B cell (primary cell): ENCODE data around the gene TOM1L2. TPM values are rescaled to one million over a fixed set of nuclear protein-coding genes. Genes with fewer than 3 reads are reported as not detected.

Experiments
- ATAC-seq: fragments of 200-7000 bp; cut with Tn5 transposase; one replicate; pipeline ENCODE4 v1.10.0; 2021; ENCODE audit warnings: low read depth, mild to moderate bottlenecking, moderate number of reproducible peaks, moderate library complexity
- CTCF ChIA-PET: fragments of 350-600 bp; sonication (Branson Sonifier 250); formaldehyde crosslinking; loops from one replicate; lab custom pipeline; 2021; ENCODE audit warnings: antibody characterized with exemption, inconsistent platforms; lab: Charles Lee
- POLR2A ChIA-PET: fragments of 350-600 bp; sonication (Branson Sonifier 250); formaldehyde crosslinking; loops from one replicate; lab custom pipeline; 2021; ENCODE audit warnings: antibody characterized with exemption; lab: Charles Lee
- DNase-seq: peaks from one replicate; pipeline ENCODE4 v3.0.0; 2013
- H2AFZ ChIP-seq: 2 replicates; pipeline ENCODE4 v1.6.1; 2012; ENCODE audit warnings: mild to moderate bottlenecking, low read depth, low read length; ENCODE audit not compliant: insufficient read depth, poor library complexity, severe bottlenecking
- H3K27ac ChIP-seq, 2 donors: 1 replicate in 1 of 2; 2 replicates in 1 of 2; pipeline ENCODE4 v1.5.1; 2012 to 2013; ENCODE audit warnings: low read length in 2 of 2, mild to moderate bottlenecking in 2 of 2, moderate library complexity in 1 of 2
- H3K27me3 ChIP-seq, 4 experiments: fragments of 200-600 bp in 1 of 4; sonication (generic) in 1 of 4; replicated peaks in 1 of 4; 1 replicate in 2 of 4; 2 replicates in 2 of 4; pipeline versions ENCODE4 v1.6.1 to v1.7.0; 2013 to 2016; ENCODE audit warnings: low read length in 3 of 4, mild to moderate bottlenecking in 2 of 4, mixed read lengths in 1 of 4, moderate library complexity in 1 of 4; ENCODE audit not compliant: insufficient read depth in 4 of 4, control insufficient read depth in 3 of 4; ENCODE audit errors: control extremely low read depth in 1 of 4
- H3K36me3 ChIP-seq, 2 experiments: replicated peaks in 1 of 2; 1 replicate in 1 of 2; 2 replicates in 1 of 2; pipeline versions ENCODE4 v1.6.1 to v1.7.1; 2013; ENCODE audit warnings: low read length in 1 of 2; ENCODE audit not compliant: insufficient read depth in 2 of 2, control insufficient read depth in 1 of 2; ENCODE audit errors: control extremely low read depth in 1 of 2, extremely low read depth in 1 of 2
- H3K4me1 ChIP-seq, 2 donors: fragments of 200-600 bp in 1 of 2; sonication (generic) in 1 of 2; 1 replicate in 1 of 2; 2 replicates in 1 of 2; pipeline versions ENCODE4 v1.5.1 to v1.6.1; 2013 to 2017; ENCODE audit warnings: low read length in 2 of 2; ENCODE audit not compliant: control insufficient read depth in 2 of 2, insufficient read depth in 2 of 2
- H3K4me2 ChIP-seq: replicated peaks from 2 replicates; pipeline ENCODE3; 2012; ENCODE audit warnings: mild to moderate bottlenecking, low read depth, low read length; ENCODE audit not compliant: poor library complexity, severe bottlenecking
- H3K4me3 ChIP-seq, 5 experiments: fragments of 200-600 bp in 1 of 5; sonication (generic) in 1 of 5; 1 replicate in 3 of 5; 2 replicates in 2 of 5; pipeline versions ENCODE4 v1.5.1 to v1.7.0; 2011 to 2016; ENCODE audit warnings: low read length in 4 of 5, mild to moderate bottlenecking in 4 of 5, low read depth in 2 of 5, control low read depth in 1 of 5, moderate library complexity in 1 of 5; ENCODE audit not compliant: insufficient read depth in 1 of 5; ENCODE audit errors: control extremely low read depth in 1 of 5, extremely low read depth in 1 of 5
- H3K79me2 ChIP-seq: fragments of 200-600 bp; sonication (generic); one replicate; pipeline ENCODE4 v1.6.0; 2016; ENCODE audit warnings: low read length; ENCODE audit not compliant: control insufficient read depth, insufficient read depth
- H3K9ac ChIP-seq: fragments of 200-600 bp; sonication (generic); 2 replicates; pipeline ENCODE4 v1.6.1; 2017; ENCODE audit warnings: mild to moderate bottlenecking, low read length, moderate library complexity
- H3K9me3 ChIP-seq, 3 donors: one replicate each; pipeline versions ENCODE4 v1.6.1 to v1.7.1; 2013; ENCODE audit warnings: low read length in 2 of 3; ENCODE audit not compliant: control insufficient read depth in 2 of 3, insufficient read depth in 1 of 3; ENCODE audit errors: control extremely low read depth in 1 of 3
- H4K20me1 ChIP-seq: 2 replicates; pipeline ENCODE4 v1.6.0; 2012; ENCODE audit warnings: mild to moderate bottlenecking, low read length; ENCODE audit not compliant: insufficient read depth, control insufficient read depth, poor library complexity, severe bottlenecking
- H3K27ac Mint-ChIP-seq: one replicate; pipeline ENCODE4 v1.8.0; 2021; ENCODE audit warnings: mixed read lengths
- H3K27me3 Mint-ChIP-seq: one replicate; pipeline ENCODE4 v1.8.0; 2021; ENCODE audit warnings: mixed read lengths
- H3K4me1 Mint-ChIP-seq: one replicate; pipeline ENCODE4 v1.8.0; 2021; ENCODE audit warnings: mixed read lengths
- H3K4me3 Mint-ChIP-seq: one replicate; pipeline ENCODE4 v1.8.0; 2021; ENCODE audit warnings: mixed read lengths
- H3K9me3 Mint-ChIP-seq: one replicate; pipeline ENCODE4 v1.8.0; 2022; ENCODE audit warnings: mixed read lengths; ENCODE audit not compliant: insufficient read depth
- EZH2 ChIP-seq: IDR thresholded peaks from 2 replicates; pipeline ENCODE4 v1.6.1; 2012; ENCODE audit warnings: borderline replicate concordance, low read depth, mild to moderate bottlenecking, moderate library complexity, low read length; ENCODE audit not compliant: insufficient read depth, poor library complexity, severe bottlenecking
- whole genome bisulfite sequencing: methylation state at CpG from one replicate; pipeline ENCODE4 v1.1.5; 2013; ENCODE audit warnings: missing lambda C conversion rate; ENCODE audit not compliant: insufficient coverage; 5-methylcytosine and 5-hydroxymethylcytosine counted together
- intact Hi-C: fragments of 100-400 bp; cut with micrococcal nuclease; formaldehyde crosslinking; loops from one replicate; pipeline ENCODE4 v1.10.0; 2022
- polyA plus RNA-seq: library from polyadenylated mRNA; depleted of rRNA; stranded (reverse); fragments of >200 nt; gene quantifications from 2 replicates; pipeline ENCODE4 v1.2.3, GENCODE V29; 2012
- total RNA-seq, 2 donors: library from RNA; stranded (reverse); fragments of 120-200 nt in 1 of 2; gene quantifications; 1 replicate in 1 of 2; 2 replicates in 1 of 2; pipeline versions ENCODE4 v1.2.3 to v1.2.4, GENCODE V29; 2013 to 2022
- TF ChIP-seq, protein P1 (sequence below): fragments of 200-600 bp; IDR thresholded peaks from one replicate; pipeline ENCODE4 v1.8.0; 2022; ENCODE audit warnings: antibody characterized with exemption, mild to moderate bottlenecking

The TOM1L2 gene
- total and polyA plus RNA-seq, 2 donors (not counting 1 experiment from before 2014, with no cell fraction given): 25.1 to 29.7 TPM

DNA sequence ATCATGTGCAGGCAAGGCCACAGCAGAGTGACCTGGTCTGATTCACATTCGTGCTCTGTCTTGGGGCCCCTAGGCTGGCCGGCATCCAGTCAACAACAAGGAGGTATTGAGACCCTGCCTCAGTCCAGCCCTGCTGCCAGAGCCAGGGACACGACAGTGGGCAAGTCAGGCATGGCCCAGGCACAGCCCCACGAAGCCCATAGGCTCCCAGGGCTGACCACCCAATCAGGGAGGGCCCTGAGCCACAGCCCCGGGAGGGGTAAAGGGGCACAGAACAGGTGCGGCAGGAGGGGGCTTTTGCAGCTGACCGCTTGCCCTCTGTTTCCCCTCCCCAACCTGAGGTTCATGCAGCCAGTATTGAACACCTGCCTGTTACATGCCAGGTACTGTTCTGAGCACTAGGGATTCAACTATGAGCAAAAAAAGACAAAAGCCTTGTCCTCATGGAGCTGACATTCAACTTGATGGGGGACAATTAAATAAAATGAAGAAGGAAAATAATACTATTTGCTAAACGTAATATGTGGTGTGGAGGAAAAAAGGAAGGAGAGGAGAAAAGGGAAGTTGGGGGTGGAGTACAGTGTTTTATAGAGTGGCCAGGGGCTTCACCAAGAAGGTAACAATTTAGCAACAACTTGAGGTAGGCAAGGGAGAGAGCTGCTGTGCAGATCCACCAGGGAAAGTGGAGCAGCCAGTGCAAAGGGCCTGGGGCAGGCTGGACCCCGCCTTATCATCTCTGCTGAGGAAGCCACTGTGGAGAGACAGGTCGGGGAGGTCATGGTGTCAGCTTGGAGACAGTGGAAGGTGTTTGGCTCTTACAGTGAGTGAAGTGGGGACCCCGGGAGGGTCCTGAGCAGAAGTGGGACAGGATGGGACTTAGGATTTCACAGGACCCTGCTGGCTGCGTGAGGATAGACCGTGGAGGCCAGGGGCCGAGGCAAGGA lies 6.6 kb upstream of the TOM1L2 start:
- no peaks in the 10 kb centered on the region for H3K79me2 ChIP-seq

More for the DNA sequence above, 6.6 kb upstream of the TOM1L2 start:
- no peaks in the 10 kb centered on the region for H3K9me3 Mint-ChIP-seq
- DNase-seq: no peak
- peaks cover 5% of the 10 kb centered on the region for H3K4me1 Mint-ChIP-seq
- no peaks in the 10 kb centered on the region for H3K4me1 ChIP-seq
- no peak overlapping the region for H2AFZ ChIP-seq
- no peak for ATAC-seq
- no peak overlapping the region for H3K4me2 ChIP-seq
- TF ChIP-seq EZH2: no peak
- TF ChIP-seq, protein P1, sequence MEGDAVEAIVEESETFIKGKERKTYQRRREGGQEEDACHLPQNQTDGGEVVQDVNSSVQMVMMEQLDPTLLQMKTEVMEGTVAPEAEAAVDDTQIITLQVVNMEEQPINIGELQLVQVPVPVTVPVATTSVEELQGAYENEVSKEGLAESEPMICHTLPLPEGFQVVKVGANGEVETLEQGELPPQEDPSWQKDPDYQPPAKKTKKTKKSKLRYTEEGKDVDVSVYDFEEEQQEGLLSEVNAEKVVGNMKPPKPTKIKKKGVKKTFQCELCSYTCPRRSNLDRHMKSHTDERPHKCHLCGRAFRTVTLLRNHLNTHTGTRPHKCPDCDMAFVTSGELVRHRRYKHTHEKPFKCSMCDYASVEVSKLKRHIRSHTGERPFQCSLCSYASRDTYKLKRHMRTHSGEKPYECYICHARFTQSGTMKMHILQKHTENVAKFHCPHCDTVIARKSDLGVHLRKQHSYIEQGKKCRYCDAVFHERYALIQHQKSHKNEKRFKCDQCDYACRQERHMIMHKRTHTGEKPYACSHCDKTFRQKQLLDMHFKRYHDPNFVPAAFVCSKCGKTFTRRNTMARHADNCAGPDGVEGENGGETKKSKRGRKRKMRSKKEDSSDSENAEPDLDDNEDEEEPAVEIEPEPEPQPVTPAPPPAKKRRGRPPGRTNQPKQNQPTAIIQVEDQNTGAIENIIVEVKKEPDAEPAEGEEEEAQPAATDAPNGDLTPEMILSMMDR: no peak
- H3K27me3 Mint-ChIP-seq: no peaks in the 10 kb centered on the region
- no peak overlapping the region for H3K4me3 Mint-ChIP-seq
- 72% methylated on average over 13 of the region's 14 CpGs for WGBS
- H3K27me3 ChIP-seq: no peaks in the 10 kb centered on the region
- peaks cover 0 to 8% (median 0%) of the 10 kb centered on the region in 3 donors for H3K9me3 ChIP-seq
- no peak overlapping the region for H3K4me3 ChIP-seq
- no peak overlapping the region for H3K27ac Mint-ChIP-seq
- ChIA-PET CTCF (no interaction called here), POLR2A (no interaction called here)
- H3K9ac ChIP-seq: no peak overlapping the region
- H4K20me1 ChIP-seq: no peaks in the 10 kb centered on the region
- no peak overlapping the region for H3K27ac ChIP-seq
- intact Hi-C loops: loop anchor here (10.0 kb wide), 1 partner anchor 1996 kb away; the partner anchor contains the start of gene AKAP10
- no peaks in the 10 kb centered on the region for H3K36me3 ChIP-seq
